ENCODE results near the gene CEP78. TPM values are rescaled to one million over a fixed set of nuclear protein-coding genes. Genes with fewer than 3 reads are reported as not detected.
A peak's percentile ranks its signal among the peaks of the same experiment; 100 is the strongest.
"Not testable (repeated sequence)": the region's sequence is repeated elsewhere in the genome, so short reads cannot be mapped to it uniquely, and the experiment has no call there.

The CEP78 gene
- total RNA-seq, 1 donor from 2014 or later: 21.5 TPM

DNA sequence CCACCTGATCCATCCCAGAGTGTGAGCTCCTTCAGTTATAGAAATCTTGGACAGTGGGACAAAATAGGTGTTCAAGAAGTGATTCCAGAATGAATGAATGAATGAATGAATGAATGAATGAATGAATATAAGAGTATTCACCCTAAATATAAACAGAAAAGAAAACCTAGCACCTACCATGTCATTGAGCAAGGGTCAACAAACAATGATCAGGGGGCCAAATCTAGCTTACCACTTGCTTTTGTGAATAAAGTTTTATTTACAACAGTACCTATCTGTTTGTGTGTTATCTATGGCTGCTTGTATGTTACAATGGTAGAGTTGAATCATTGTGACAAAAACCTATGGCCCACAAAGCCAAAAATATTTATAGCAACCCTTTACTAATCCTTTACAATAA lies 43.9 kb upstream of the CEP78 start:
- Mint-ChIP-seq H3K27me3 (ENCODE audit: low read depth, unreplicated experiment) (no peaks in the 10 kb centered on the region), H3K27ac (ENCODE audit: unreplicated experiment) (no peak overlapping the region), H3K4me3 (ENCODE audit: unreplicated experiment) (no peak overlapping the region), H3K36me3 (ENCODE audit: low read depth, unreplicated experiment) (no peaks in the 10 kb centered on the region), H3K4me1 (ENCODE audit: low read depth, unreplicated experiment) (peaks cover 6% of the 10 kb centered on the region), H3K9me3 (ENCODE audit: unreplicated experiment) (no peaks in the 10 kb centered on the region)
- no peak overlapping the region for H3K27ac ChIP-seq (ENCODE audit: low read depth, low read length)
- H3K79me2 ChIP-seq (ENCODE audit: insufficient read depth, low read length): no peaks in the 10 kb centered on the region
- no peak overlapping the region for H3K9ac ChIP-seq (ENCODE audit: low read length)
- DNase-seq (ENCODE audit: low read depth): no peak
- no peaks in the 10 kb centered on the region for H3K36me3 ChIP-seq (ENCODE audit: insufficient read depth, low read length)
- H2AFZ ChIP-seq (ENCODE audit: low read depth, low read length): no peak overlapping the region
- H3K4me2 ChIP-seq (ENCODE audit: low read length): no peak overlapping the region
- H3K9me3 ChIP-seq (ENCODE audit: insufficient read depth, low read depth, low read length): no peaks in the 10 kb centered on the region
- TF ChIP-seq CTCF (IDR thresholded peaks at IDR 0.05; ENCODE audit: insufficient read depth, low read depth, low read length): no peak
- TF ChIP-seq EZH2 (IDR thresholded peaks at IDR 0.05; ENCODE audit: insufficient read depth, low read length): no peak
- no peaks in the 10 kb centered on the region for H3K27me3 ChIP-seq (ENCODE audit: insufficient read depth, low read length)
- FAIRE-seq: no peak
- H4K20me1 ChIP-seq (ENCODE audit: insufficient read depth, low read length): no peaks in the 10 kb centered on the region
- no peak overlapping the region for H3K4me3 ChIP-seq (ENCODE audit: insufficient read depth, low read depth, low read length)
- H3K4me1 ChIP-seq (ENCODE audit: insufficient read depth, low read length): no peaks in the 10 kb centered on the region

DNA sequence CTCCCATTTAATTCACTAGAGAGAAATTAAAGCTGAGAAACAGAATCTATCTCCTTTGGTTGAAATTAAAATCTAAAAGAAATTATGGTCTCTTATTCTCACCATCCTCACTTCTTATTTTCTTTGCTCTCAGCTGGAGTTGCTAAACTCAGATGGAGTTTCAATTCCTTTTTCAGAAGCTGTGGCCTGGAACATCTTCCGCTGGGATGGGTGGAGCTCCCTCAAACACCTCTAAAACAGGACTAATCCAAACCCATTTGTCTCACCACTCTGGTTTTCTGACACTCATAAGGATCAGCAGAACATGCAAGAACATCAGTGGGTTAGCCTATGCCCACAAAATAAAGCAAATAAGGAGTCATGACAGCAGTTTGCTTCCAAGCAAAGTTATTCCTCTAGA lies 39.6 kb upstream of the CEP78 start:
- Histone ChIP-seq H4K20me1 (ENCODE audit: insufficient read depth, low read length) (no peaks in the 10 kb centered on the region), H3K9me3 (ENCODE audit: insufficient read depth, low read depth, low read length) (no peaks in the 10 kb centered on the region), H3K4me3 (ENCODE audit: insufficient read depth, low read depth, low read length) (no peak overlapping the region), H3K27ac (ENCODE audit: low read depth, low read length) (no peak overlapping the region), H3K4me1 (ENCODE audit: insufficient read depth, low read length) (no peaks in the 10 kb centered on the region), H2AFZ (ENCODE audit: low read depth, low read length) (no peak overlapping the region), H3K36me3 (ENCODE audit: insufficient read depth, low read length) (no peaks in the 10 kb centered on the region), H3K4me2 (ENCODE audit: low read length) (no peak overlapping the region), H3K27me3 (ENCODE audit: insufficient read depth, low read length) (no peaks in the 10 kb centered on the region), H3K79me2 (ENCODE audit: insufficient read depth, low read length) (no peaks in the 10 kb centered on the region), H3K9ac (ENCODE audit: low read length) (no peak overlapping the region)
- H3K27ac Mint-ChIP-seq (ENCODE audit: unreplicated experiment): no peak overlapping the region
- FAIRE-seq (no peak), DNase-seq (ENCODE audit: low read depth) (no peak)
- H3K9me3 Mint-ChIP-seq (ENCODE audit: unreplicated experiment): no peaks in the 10 kb centered on the region
- H3K36me3 Mint-ChIP-seq (ENCODE audit: low read depth, unreplicated experiment): no peaks in the 10 kb centered on the region
- TF ChIP-seq CTCF (IDR thresholded peaks at IDR 0.05; ENCODE audit: insufficient read depth, low read depth, low read length) (no peak), EZH2 (IDR thresholded peaks at IDR 0.05; ENCODE audit: insufficient read depth, low read length) (no peak)
- no peaks in the 10 kb centered on the region for H3K27me3 Mint-ChIP-seq (ENCODE audit: low read depth, unreplicated experiment)
- no peak overlapping the region for H3K4me3 Mint-ChIP-seq (ENCODE audit: unreplicated experiment)
- no peaks in the 10 kb centered on the region for H3K4me1 Mint-ChIP-seq (ENCODE audit: low read depth, unreplicated experiment)

DNA sequence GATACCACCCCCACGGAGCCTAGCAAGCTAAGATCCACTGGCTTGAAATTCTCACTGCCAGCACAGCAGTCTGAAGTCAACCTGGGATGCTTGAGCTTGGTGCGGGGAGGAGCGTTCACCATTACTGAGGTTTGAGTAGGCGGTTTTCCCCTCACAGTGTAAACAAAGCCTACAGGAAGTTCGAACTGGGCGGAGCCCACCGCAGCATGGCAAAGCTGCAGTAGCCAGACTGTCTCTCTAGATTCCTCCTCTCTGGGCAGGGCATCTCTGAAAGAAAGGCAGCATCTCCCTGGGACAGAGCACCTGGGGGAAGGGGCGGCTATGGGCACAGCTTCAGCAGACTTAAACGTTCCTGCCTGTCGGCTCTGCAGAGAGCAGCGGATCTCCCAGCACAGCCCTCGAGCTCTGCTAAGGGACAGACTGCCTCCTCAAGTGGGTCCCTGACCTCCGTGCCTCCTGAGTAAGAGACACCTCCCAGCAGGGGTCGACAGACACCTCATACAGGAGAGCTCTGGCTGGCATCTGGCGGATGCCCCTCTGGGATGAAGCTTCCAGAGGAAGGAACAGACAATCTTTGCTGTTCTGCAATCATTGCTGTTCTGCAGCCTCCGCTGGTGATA lies 34.6 kb upstream of the CEP78 start:
- not testable (repeated sequence) for H3K9me3 Mint-ChIP-seq (ENCODE audit: unreplicated experiment); H3K4me3 Mint-ChIP-seq (ENCODE audit: unreplicated experiment); FAIRE-seq; DNase-seq (ENCODE audit: low read depth); H3K9ac ChIP-seq (ENCODE audit: low read length); H3K27ac ChIP-seq (ENCODE audit: low read depth, low read length); H3K27me3 Mint-ChIP-seq (ENCODE audit: low read depth, unreplicated experiment); H3K36me3 ChIP-seq (ENCODE audit: insufficient read depth, low read length); H3K4me3 ChIP-seq (ENCODE audit: insufficient read depth, low read depth, low read length); H2AFZ ChIP-seq (ENCODE audit: low read depth, low read length); H3K27ac Mint-ChIP-seq (ENCODE audit: unreplicated experiment); H3K4me1 ChIP-seq (ENCODE audit: insufficient read depth, low read length); H3K79me2 ChIP-seq (ENCODE audit: insufficient read depth, low read length); H4K20me1 ChIP-seq (ENCODE audit: insufficient read depth, low read length); H3K4me1 Mint-ChIP-seq (ENCODE audit: low read depth, unreplicated experiment); H3K9me3 ChIP-seq (ENCODE audit: insufficient read depth, low read depth, low read length); H3K27me3 ChIP-seq (ENCODE audit: insufficient read depth, low read length); H3K36me3 Mint-ChIP-seq (ENCODE audit: low read depth, unreplicated experiment)
- H3K4me2 ChIP-seq (ENCODE audit: low read length): peak overlapping the region; percentile 11
